GM08714 (cell line): ENCODE measurements around the gene TNFRSF21.

Experiments
- H3K4me3 ChIP-seq: fragments of 200-500 bp; sonication (Bioruptor generic); 2 replicates; pipeline ENCODE4 v1.5.1; 2014; ENCODE audit warnings: mild to moderate bottlenecking, low read length, inconsistent platforms
- ZNF274 ChIP-seq: IDR thresholded peaks from 2 replicates; pipeline ENCODE4 v1.6.1; 2012; ENCODE audit warnings: mild to moderate bottlenecking, low read depth, low read length

TNFRSF21 gene

GRCh38 chr6:47206626-47207025, 103.1 kb downstream of the TNFRSF21 start:
- no peak for TF ChIP-seq ZNF274

DNA sequence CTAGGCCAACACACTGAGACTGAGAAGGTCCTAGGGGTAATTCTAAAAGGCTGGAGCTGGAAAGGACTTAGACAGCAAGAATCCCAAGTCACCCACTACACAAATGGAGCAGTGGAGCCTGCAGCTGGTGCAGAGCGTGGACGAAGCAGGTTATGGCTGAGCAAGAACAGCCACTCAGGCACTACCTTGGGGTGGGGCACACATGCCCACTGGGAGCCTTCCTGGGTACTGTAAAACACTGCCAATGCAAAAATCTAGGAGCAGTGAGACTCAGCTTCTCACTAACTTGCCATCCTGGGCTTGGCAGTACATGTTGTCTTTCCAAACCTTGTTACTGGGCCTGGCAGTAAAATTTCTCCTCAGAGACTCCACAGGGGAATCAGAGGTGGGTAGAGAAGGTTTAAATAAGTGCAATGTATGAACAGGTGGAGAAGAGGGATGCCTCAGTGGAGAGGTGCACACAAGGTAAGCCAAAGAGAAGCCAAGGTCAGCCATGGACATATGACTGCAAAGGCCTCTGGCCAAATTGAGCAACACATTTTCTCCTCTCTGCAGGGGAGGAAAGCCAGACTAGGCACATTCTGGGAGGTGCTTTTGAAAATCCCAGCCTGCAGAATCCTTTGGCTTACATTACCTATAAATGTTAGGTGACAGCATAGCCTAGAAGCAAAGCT, 105.6 kb downstream of the TNFRSF21 start:
- TF ChIP-seq ZNF274: no peak
- H3K4me3 ChIP-seq: peak overlapping the region; percentile 1; the same call in 1 of the 2 replicates

More at GRCh38 chr6:47206626-47207025, 103.1 kb downstream of the TNFRSF21 start:
- no peak overlapping the region for H3K4me3 ChIP-seq

GRCh38 chr6:47203266-47203937, 106.3 kb downstream of the TNFRSF21 start:
- H3K4me3 ChIP-seq: peak overlapping the region; percentile 1; the same call in 1 of the 2 replicates
- TF ChIP-seq ZNF274: no peak

GRCh38 chr6:47202644-47203205, 107.0 kb downstream of the TNFRSF21 start:
- H3K4me3 ChIP-seq: no peak overlapping the region
- no peak for TF ChIP-seq ZNF274

GRCh38 chr6:47200536-47201334, 109.0 kb downstream of the TNFRSF21 start:
- TF ChIP-seq ZNF274: no peak

GRCh38 chr6:47197682-47198640, 111.7 kb downstream of the TNFRSF21 start:
- TF ChIP-seq ZNF274: no peak
- no peak overlapping the region; the same call in 1 of the 2 replicates for H3K4me3 ChIP-seq

More at GRCh38 chr6:47200536-47201334, 109.0 kb downstream of the TNFRSF21 start:
- H3K4me3 ChIP-seq: no peak overlapping the region

DNA sequence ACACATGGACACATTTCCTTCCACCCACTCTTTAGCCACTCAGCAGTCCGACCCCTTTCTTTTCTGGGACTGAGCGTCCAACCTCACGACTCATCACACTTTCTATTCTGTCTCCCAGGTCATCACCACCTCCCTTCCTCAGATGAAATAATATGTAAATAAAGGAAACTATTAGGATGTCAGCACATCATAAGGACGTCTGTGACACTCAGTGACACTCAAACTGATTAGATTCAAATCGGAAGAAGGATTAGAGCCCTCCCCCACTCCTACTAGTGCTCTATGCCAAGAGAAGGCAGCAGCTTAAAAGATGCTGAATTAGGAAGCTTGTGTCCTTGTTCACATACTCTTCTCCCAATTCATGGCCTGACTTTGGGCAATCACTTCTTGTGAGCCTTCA, 113.6 kb downstream of the TNFRSF21 start:
- no peak overlapping the region for H3K4me3 ChIP-seq
- no peak for TF ChIP-seq ZNF274

DNA sequence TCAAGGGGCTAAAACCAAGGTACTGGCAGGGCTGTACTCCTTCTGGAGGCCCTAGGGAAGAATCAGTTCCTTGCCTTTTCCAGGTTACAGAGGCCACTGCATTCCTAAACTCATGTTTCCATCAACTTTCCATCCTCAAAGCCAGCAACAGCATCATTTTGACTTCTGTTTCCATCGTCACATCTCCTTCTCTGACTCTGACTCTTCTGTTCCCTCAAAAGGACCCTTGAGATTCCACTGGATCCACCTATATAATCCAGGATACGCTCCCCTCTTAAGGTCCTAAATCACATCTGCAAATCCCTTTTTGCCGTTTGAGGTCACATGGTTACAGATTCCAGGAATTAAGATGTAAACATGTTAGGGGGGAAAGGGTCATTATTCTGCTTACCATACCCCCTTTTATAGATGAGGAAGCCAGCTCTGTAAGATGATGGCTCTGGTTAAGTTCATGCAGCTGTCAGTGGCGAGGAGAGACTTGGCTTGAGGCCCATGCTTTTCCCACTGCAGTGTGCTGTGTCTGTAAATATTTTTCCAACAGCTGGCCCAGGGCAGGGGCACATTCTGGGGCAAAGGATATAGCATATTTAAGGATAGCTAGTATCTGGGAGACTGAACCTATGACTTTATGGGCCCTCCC, 114.6 kb downstream of the TNFRSF21 start:
- no peak for TF ChIP-seq ZNF274
- no peak overlapping the region for H3K4me3 ChIP-seq

DNA sequence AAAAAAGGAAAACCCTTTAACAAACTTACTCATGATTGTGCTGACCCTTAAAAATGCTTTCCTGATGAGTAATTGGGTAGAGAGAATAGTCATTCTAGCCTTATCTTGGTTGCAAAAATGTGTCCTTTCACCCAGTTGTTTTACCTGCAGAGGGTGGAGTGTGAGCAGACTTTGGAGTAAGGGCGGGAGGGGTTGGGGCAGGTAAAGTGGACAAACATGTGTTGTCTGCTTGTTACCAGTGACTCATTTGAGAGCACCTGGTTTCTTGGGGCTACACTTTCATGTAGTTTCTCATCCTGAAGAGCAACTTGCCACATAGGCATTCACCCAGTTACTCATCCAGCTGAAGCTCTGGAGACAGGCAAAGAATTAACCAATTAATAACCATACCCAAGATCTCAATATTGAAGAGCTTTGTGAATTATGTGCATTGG, 121.1 kb downstream of the TNFRSF21 start:
- no peak for TF ChIP-seq ZNF274
- no peak overlapping the region for H3K4me3 ChIP-seq

GRCh38 chr6:47187893-47188587, 121.7 kb downstream of the TNFRSF21 start:
- no peak for TF ChIP-seq ZNF274
- no peak overlapping the region for H3K4me3 ChIP-seq

GRCh38 chr6:47187113-47187512, 122.6 kb downstream of the TNFRSF21 start:
- no peak overlapping the region for H3K4me3 ChIP-seq
- TF ChIP-seq ZNF274: no peak

DNA sequence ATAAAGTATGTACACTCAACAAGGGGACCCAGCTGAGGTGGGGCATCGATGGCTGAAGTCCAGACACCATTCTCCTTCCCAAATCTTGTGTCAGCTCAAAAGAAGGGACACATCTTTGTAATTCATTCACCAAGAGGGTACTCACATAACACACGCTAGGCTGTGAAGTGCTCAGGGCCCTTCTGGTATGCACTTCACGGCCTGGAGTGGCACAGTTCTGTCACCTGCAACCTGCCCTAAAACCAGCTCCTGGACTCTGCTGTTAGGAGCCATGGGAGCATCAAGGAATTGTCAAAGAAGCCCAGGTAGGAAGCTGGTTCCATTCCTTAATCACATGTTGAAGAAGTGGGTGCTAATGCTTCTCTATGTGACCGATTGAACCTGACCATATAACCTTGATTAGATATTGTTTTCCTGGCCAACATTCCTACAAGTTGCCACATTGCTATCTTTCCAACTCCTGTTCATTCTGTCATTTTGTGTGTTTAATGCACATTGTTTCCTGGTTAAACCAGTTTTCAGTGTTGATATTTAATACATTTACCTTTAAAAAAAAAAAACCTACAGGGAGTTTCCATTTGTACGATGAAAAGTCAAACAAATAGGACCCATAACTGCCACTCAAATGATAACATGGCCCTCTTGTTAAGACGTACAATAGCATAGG, 127.3 kb downstream of the TNFRSF21 start:
- no peak overlapping the region for H3K4me3 ChIP-seq
- TF ChIP-seq ZNF274: no peak
